Adrenal gland (tissue), 5 donors: ENCODE results near the gene EDEM1.

ENCODE experiments used
- CTCF ChIP-seq, 6 experiments: fragments of 450-650 bp in 4 of 6; fragments of 200-600 bp in 2 of 6; sonication (generic) in 1 of 6; IDR thresholded peaks; 1 replicate in 5 of 6; 2 replicates in 1 of 6; pipeline versions ENCODE4 v1.5.1 to v1.8.0; 2016 to 2021; ENCODE audit warnings: antibody characterized with exemption in 6 of 6, mild to moderate bottlenecking in 2 of 6, moderate library complexity in 1 of 6
- POLR2A ChIP-seq, 2 donors: fragments of 450-650 bp; IDR thresholded peaks; one replicate each; pipeline ENCODE4 v1.6.1; 2017; ENCODE audit warnings: antibody characterized with exemption in 2 of 2, mild to moderate bottlenecking in 2 of 2, moderate library complexity in 1 of 2
- donor health status: DM: no; HTN: no; CAD: no.

GRCh38 chr3:5250467-5251195 is 63.1 kb downstream of the EDEM1 start:
- TF ChIP-seq POLR2A (IDR thresholded peaks at IDR 0.05), result no peak
- no peak for TF ChIP-seq CTCF (IDR thresholded peaks at IDR 0.05)
